Measurements from ENCODE around the gene MYO19. TPM values are rescaled to one million over a fixed set of nuclear protein-coding genes. Genes with fewer than 3 reads are reported as not detected.
"Not testable (repeated sequence)": the region's sequence is repeated elsewhere in the genome, so short reads cannot be mapped to it uniquely, and the experiment has no call there.

Gene MYO19
- total and polyA plus RNA-seq, 9 donors: 13.4 to 46.7 (median 26.1) TPM

- DNase-seq: no peak
- H3K27me3 ChIP-seq: no peaks in the 10 kb centered on the region
- 23 to 28% (median 27%) methylated on average over 10 of the region's 10 CpGs for WGBS, 3 donors
- peak overlapping the region; percentile 84 for H3K4me3 ChIP-seq
- intact Hi-C loops (cut with DNase I): loop anchor here in 2 of 4 donors (10.0 kb wide), 2 partner anchors 511 to 721 kb away; partner anchors contain the start of gene C17orf50 (in 1 of the 2)
- H3K27ac ChIP-seq: peak overlapping the region in 1 of 2 donors; percentile 72
- no peaks in the 10 kb centered on the region for H3K9me3 ChIP-seq
- peaks cover 20% of the 10 kb centered on the region for H3K4me1 ChIP-seq (ENCODE audit: insufficient read depth)
- TF ChIP-seq CTCF (IDR thresholded peaks at IDR 0.05) (no peak), POLR2A (IDR thresholded peaks at IDR 0.05) (no peak)
- no peaks in the 10 kb centered on the region for H3K36me3 ChIP-seq
These were observed 48.9 kb downstream of the MYO19 start for GRCh38 chr17:36485805-36486203.

- H3K36me3 ChIP-seq: no peaks in the 10 kb centered on the region
- no peaks in the 10 kb centered on the region for H3K9me3 ChIP-seq
- H3K27me3 ChIP-seq: no peaks in the 10 kb centered on the region
- WGBS, 3 donors: 84 to 88% (median 87%) methylated on average over 8 of the region's 8 CpGs
- no peak for DNase-seq
- no peak overlapping the region for H3K27ac ChIP-seq
- no peak for TF ChIP-seq POLR2A (IDR thresholded peaks at IDR 0.05)
- TF ChIP-seq CTCF (IDR thresholded peaks at IDR 0.05): no peak
- TF ChIP-seq EP300 (IDR thresholded peaks at IDR 0.05): no peak
- H3K4me3 ChIP-seq: no peak overlapping the region
- intact Hi-C loops (cut with DNase I): loop anchor here in 2 of 4 donors (10.0 kb wide), 2 partner anchors 510 to 720 kb away; partner anchors contain the start of gene C17orf50 (in 1 of the 2)
- peaks cover 20% of the 10 kb centered on the region for H3K4me1 ChIP-seq (ENCODE audit: insufficient read depth)
These were observed 49.6 kb downstream of the MYO19 start for GRCh38 chr17:36485027-36485426.

GRCh38 chr17:36484021-36484420 lies 50.6 kb downstream of the MYO19 start:
- not testable (repeated sequence) for DNase-seq, H3K27ac ChIP-seq, H3K9me3 ChIP-seq, H3K27me3 ChIP-seq, H3K4me3 ChIP-seq, H3K36me3 ChIP-seq
- peaks cover 20% of the 10 kb centered on the region for H3K4me1 ChIP-seq (ENCODE audit: insufficient read depth)
- intact Hi-C loops (cut with DNase I): loop anchor here in 2 of 4 donors (10.0 kb wide), 2 partner anchors 509 to 719 kb away; partner anchors contain the start of gene C17orf50 (in 1 of the 2)
- 86 to 90% (median 88%) methylated on average over 7 of the region's 7 CpGs for WGBS, 3 donors

GRCh38 chr17:36482611-36483504 lies 51.8 kb downstream of the MYO19 start:
- no peaks in the 10 kb centered on the region for H3K36me3 ChIP-seq
- H3K27ac ChIP-seq: no peak overlapping the region
- WGBS, 3 donors: 3 to 11% (median 6%) methylated on average over 36 to 79 of the region's 79 CpGs
- H3K9me3 ChIP-seq: no peaks in the 10 kb centered on the region
- H3K4me1 ChIP-seq (ENCODE audit: insufficient read depth): peaks cover 17% of the 10 kb centered on the region
- no peak for TF ChIP-seq EP300 (IDR thresholded peaks at IDR 0.05)
- TF ChIP-seq POLR2A (IDR thresholded peaks at IDR 0.05): no peak
- peak; percentile 88 to 94 (median 93) for TF ChIP-seq CTCF (IDR thresholded peaks at IDR 0.05)
- intact Hi-C loops (cut with DNase I): loop anchor here in 2 of 4 donors (10.0 kb wide), 2 partner anchors 508 to 718 kb away; partner anchors contain the start of gene C17orf50 (in 1 of the 2)
- no peaks in the 10 kb centered on the region for H3K27me3 ChIP-seq
- peak overlapping the region; percentile 34 for H3K4me3 ChIP-seq
- DNase-seq: peak; percentile 79 to 93 (median 88)

Data from ovary (tissue), 9 donors.